RWPE2 (cell line): ENCODE results near the gene NPC1L1.
A peak's percentile ranks its signal among the peaks of the same experiment; 100 is the strongest.

ENCODE experiments used
- ATAC-seq: fragments of 200-7000 bp; cut with Tn5 transposase; 3 replicates; pipeline ENCODE4 v1.9.1; 2021; ENCODE audit warnings: low read depth
- DNase-seq: peaks from one replicate; pipeline ENCODE4 v3.0.0-alpha.2; 2020; ENCODE audit warnings: low spot score
- H3K27ac ChIP-seq: fragments of 450-650 bp; 2 replicates; pipeline ENCODE4 v1.5.1; 2017; ENCODE audit warnings: mild to moderate bottlenecking; ENCODE audit not compliant: poor library complexity, severe bottlenecking
- H3K27me3 ChIP-seq: fragments of 250-450 bp; sonication (Bioruptor Pico); 2 replicates; pipeline ENCODE4 v1.5.1; 2021; ENCODE audit warnings: mild to moderate bottlenecking, moderate library complexity; ENCODE audit not compliant: insufficient read depth, poor library complexity, severe bottlenecking
- H3K36me3 ChIP-seq: fragments of 250-450 bp; sonication (Bioruptor Pico); 2 replicates; pipeline ENCODE4 v1.5.1; 2020; ENCODE audit warnings: low read depth, mild to moderate bottlenecking, moderate library complexity
- H3K4me1 ChIP-seq: fragments of 250-450 bp; sonication (Bioruptor Pico); 2 replicates; pipeline ENCODE4 v1.5.1; 2021; ENCODE audit warnings: mild to moderate bottlenecking, moderate library complexity; ENCODE audit not compliant: insufficient read depth, poor library complexity, severe bottlenecking
- H3K4me3 ChIP-seq: fragments of 250-450 bp; sonication (Bioruptor Pico); 2 replicates; pipeline ENCODE4 v1.5.1; 2021; ENCODE audit warnings: mild to moderate bottlenecking, moderate library complexity; ENCODE audit not compliant: severe bottlenecking
- H3K9me3 ChIP-seq: fragments of 250-450 bp; sonication (Bioruptor Pico); 2 replicates; pipeline ENCODE4 v1.5.1; 2021; ENCODE audit warnings: mild to moderate bottlenecking, moderate library complexity; ENCODE audit not compliant: severe bottlenecking
- TF ChIP-seq, protein P1 (sequence below): fragments of 450-650 bp; IDR thresholded peaks from one replicate; pipeline ENCODE4 v1.5.1; 2017; ENCODE audit warnings: mild to moderate bottlenecking, moderate library complexity; ENCODE audit not compliant: poor library complexity, severe bottlenecking

The NPC1L1 gene

DNA sequence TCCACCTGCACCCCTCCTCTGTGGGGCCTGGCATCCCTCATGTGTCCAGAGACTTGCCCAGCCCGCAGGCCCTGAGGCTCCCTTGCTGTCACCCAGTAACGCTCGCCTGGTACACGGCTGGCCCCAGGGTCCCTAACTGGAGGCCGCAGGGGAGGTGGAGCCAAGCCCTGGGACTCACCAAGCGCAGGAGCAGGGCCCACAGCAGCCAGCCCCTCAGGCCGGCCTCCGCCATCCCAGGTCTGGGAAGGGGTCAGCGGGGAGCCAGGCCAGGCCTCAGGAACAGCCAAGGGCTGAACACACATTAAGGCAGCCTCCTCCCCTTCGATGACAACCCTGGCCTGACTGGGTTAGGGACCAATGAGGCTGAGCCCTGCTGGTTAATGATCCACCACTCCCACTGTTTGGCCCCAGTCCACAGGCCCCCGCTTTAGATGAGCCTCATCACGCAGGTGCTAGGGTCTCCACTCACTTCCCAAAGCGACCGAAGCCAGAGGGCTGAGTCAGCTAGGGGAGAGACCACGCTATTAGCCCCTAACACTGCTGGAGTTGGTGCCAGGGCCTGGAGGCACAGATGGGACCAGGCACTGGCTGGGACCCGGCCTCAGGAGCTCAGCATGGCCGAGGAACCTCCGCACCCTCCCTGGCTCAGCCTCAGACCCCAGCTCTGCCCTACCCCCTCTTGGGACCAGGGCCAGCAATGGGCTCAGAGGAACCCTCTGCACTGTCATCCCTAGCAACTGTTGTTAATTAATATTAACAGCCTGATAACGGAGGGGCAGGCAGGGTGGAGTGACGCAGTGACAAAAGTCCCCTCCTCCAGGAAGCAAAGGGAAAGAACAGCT lies at the start of gene NPC1L1:
TSS of gene NPC1L1 (minus strand) at position 303 of the 842 bp plus-strand sequence. CDS start at position 232, 71 bp downstream.
- no peaks in the 10 kb centered on the region for H3K9me3 ChIP-seq
- TF ChIP-seq, protein P1, sequence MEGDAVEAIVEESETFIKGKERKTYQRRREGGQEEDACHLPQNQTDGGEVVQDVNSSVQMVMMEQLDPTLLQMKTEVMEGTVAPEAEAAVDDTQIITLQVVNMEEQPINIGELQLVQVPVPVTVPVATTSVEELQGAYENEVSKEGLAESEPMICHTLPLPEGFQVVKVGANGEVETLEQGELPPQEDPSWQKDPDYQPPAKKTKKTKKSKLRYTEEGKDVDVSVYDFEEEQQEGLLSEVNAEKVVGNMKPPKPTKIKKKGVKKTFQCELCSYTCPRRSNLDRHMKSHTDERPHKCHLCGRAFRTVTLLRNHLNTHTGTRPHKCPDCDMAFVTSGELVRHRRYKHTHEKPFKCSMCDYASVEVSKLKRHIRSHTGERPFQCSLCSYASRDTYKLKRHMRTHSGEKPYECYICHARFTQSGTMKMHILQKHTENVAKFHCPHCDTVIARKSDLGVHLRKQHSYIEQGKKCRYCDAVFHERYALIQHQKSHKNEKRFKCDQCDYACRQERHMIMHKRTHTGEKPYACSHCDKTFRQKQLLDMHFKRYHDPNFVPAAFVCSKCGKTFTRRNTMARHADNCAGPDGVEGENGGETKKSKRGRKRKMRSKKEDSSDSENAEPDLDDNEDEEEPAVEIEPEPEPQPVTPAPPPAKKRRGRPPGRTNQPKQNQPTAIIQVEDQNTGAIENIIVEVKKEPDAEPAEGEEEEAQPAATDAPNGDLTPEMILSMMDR, result no peak
- H3K27ac ChIP-seq, result no peak within 1 kb of the TSS
- peaks cover 19% of the 10 kb centered on the region for H3K4me1 ChIP-seq
- H3K27me3 ChIP-seq, result no peaks in the 10 kb centered on the region
- ATAC-seq, result no peak
- H3K36me3 ChIP-seq, result no peaks in the 10 kb centered on the region
- H3K4me3 ChIP-seq, result no peak within 1 kb of the TSS
- peak; percentile 47 for DNase-seq

GRCh38 chr7:44590910-44591309 lies 49.8 kb upstream of the NPC1L1 start:
- DNase-seq, result no peak

DNA sequence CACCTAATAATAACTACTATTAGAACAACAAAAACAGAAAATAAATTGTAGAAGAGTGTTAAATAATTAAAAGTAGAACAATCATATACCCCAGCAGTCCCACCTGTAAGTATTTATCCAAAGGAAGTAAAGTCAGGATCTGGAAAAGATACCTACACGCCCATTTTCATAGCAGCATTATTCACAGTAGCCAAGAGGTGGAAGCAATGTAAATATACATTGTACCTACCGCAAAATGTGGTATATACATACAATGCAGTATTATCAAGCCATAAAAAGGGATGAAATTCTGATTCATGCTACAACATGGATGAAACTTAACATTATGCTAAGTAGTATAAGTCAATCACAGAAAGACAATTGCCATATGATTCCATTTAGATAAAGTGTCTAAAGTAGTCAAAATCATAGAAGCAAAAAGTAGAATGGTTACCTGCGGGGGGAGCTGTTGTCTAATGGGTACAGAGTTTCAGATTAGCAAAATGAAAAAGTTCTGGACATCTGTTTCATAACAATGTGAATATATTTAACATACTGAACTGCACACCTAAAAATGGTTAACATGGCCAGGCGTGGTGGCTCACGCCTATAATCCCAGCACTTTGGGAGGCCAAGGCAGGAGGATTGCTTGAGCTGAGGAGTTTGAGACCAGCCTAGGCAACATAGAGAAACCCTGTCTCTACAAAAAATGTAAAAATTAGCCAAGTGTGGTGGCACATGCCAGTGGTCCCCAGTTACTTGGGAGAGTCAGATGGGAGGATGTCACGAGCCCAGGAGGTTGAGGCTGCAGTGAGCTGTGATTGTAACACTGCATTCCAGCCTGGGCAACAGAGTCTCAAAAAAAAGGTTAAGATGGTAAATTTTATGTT lies 46.9 kb upstream of the NPC1L1 start:
- ATAC-seq, result peak; percentile 70
- H3K9me3 ChIP-seq, result no peaks in the 10 kb centered on the region
- H3K27ac ChIP-seq, result no peak overlapping the region
- H3K4me1 ChIP-seq, result no peaks in the 10 kb centered on the region
- DNase-seq, result no peak
- H3K4me3 ChIP-seq, result no peak overlapping the region
- TF ChIP-seq, protein P1, result peak; percentile 89
- H3K27me3 ChIP-seq, result no peaks in the 10 kb centered on the region
- no peaks in the 10 kb centered on the region for H3K36me3 ChIP-seq

More at GRCh38 chr7:44590910-44591309, 49.8 kb upstream of the NPC1L1 start:
- no peak for ATAC-seq
- no peaks in the 10 kb centered on the region for H3K4me1 ChIP-seq
- no peaks in the 10 kb centered on the region for H3K36me3 ChIP-seq
- H3K27me3 ChIP-seq, result no peaks in the 10 kb centered on the region
- no peak overlapping the region for H3K4me3 ChIP-seq
- TF ChIP-seq, protein P1, result no peak
- no peak overlapping the region for H3K27ac ChIP-seq
- no peaks in the 10 kb centered on the region for H3K9me3 ChIP-seq

DNA sequence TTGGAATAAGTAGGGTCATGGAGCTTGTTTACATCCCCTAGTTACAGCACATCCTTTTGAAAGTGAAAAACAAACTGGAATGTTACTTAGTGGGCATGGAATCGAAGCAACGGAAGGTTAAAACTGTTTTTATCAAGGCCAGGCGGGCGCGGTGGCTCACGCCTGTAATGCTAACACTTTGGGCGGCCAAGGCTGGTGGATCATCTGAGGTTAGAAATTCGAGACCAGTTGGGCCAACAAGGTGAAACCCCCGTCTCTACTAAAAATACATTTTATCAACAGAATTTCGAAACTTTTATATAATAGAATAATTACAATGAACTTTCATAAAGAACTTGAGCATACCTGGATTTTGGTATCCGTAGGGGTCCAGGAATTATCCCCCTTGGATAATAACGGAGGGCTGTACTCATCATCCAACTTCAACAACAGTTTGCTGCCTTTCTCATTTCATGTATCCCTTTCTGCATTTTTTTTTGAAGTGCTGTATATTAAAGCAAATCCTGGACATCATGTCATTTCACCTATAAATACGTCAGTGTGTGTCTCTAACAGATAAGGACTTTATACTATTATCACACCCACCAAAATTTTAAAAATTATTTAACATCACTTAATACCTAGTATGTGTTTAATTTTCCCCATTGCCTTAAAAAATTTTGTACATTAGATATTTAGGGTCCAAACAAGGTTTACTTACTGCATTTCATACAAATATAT lies 42.2 kb upstream of the NPC1L1 start:
- H3K27ac ChIP-seq, result peak overlapping the region; percentile 57
- no peaks in the 10 kb centered on the region for H3K27me3 ChIP-seq
- H3K4me3 ChIP-seq, result peak overlapping the region; percentile 60
- TF ChIP-seq, protein P1, result no peak
- H3K4me1 ChIP-seq, result no peaks in the 10 kb centered on the region
- DNase-seq (no peak), ATAC-seq (no peak)
- H3K9me3 ChIP-seq, result no peaks in the 10 kb centered on the region
- H3K36me3 ChIP-seq, result peaks cover 27% of the 10 kb centered on the region
